IMR-90 (cell line): ENCODE measurements around the gene CCDC141. TPM values are rescaled to one million over a fixed set of nuclear protein-coding genes. Genes with fewer than 3 reads are reported as not detected.

Source experiments
- ATAC-seq: fragments of 200-7000 bp; cut with Tn5 transposase; 2 replicates; pipeline ENCODE4 v1.9.1; 2020; ENCODE audit warnings: low read depth, mild to moderate bottlenecking, moderate library complexity
- BruUV-seq: library from RNA; stranded (reverse); fragments of 400-500 nt; replicated peaks from 2 replicates; lab custom pipeline; 2021; lab: Mats Ljungman, UMichigan
- CTCF ChIA-PET: fragments of 300-600 bp; formaldehyde crosslinking; extraction: SDS; loops from one replicate; lab custom pipeline; 2021; ENCODE audit warnings: antibody characterized with exemption; lab: Yijun Ruan, JAX
- POLR2A ChIA-PET: fragments of 300-600 bp; sonication (Branson Sonifier 250); formaldehyde crosslinking; loops from one replicate; lab custom pipeline; 2022; ENCODE audit warnings: antibody characterized with exemption; ENCODE audit not compliant: unreplicated experiment; lab: Charles Lee
- DNase-seq: peaks from one replicate; pipeline ENCODE4 v3.0.0; 2013
- H2AFZ ChIP-seq: replicated peaks from 2 replicates; pipeline ENCODE3; 2013; ENCODE audit warnings: low read length, mild to moderate bottlenecking; ENCODE audit not compliant: poor library complexity
- H2AK5ac ChIP-seq: 2 replicates; pipeline ENCODE4 v1.6.1; 2013; ENCODE audit warnings: low read depth, low read length, inconsistent platforms
- H2AK9ac ChIP-seq: replicated peaks from 2 replicates; pipeline ENCODE3; 2013; ENCODE audit warnings: mild to moderate bottlenecking, low read depth, low read length, moderate library complexity; ENCODE audit not compliant: poor library complexity
- H2BK120ac ChIP-seq: 2 replicates; pipeline ENCODE4 v1.6.1; 2013; ENCODE audit warnings: low read depth, low read length, inconsistent platforms
- H2BK15ac ChIP-seq: 3 replicates; pipeline ENCODE4 v1.6.1; 2013; ENCODE audit warnings: low read depth, low read length, inconsistent platforms
- H2BK20ac ChIP-seq: 2 replicates; pipeline ENCODE4 v1.6.1; 2013; ENCODE audit warnings: low read depth, mild to moderate bottlenecking, inconsistent platforms, low read length, moderate library complexity
- H2BK5ac ChIP-seq: 2 replicates; pipeline ENCODE4 v1.6.1; 2013; ENCODE audit warnings: mild to moderate bottlenecking, low read depth, low read length, inconsistent platforms; ENCODE audit not compliant: poor library complexity, severe bottlenecking
- H3K14ac ChIP-seq: replicated peaks from 2 replicates; pipeline ENCODE4 v1.6.1; 2013; ENCODE audit warnings: low read depth, low read length, inconsistent platforms
- H3K18ac ChIP-seq: 2 replicates; pipeline ENCODE4 v1.6.1; 2013; ENCODE audit warnings: low read depth, low read length, control low read depth
- H3K23ac ChIP-seq: 2 replicates; pipeline ENCODE4 v1.6.1; 2013; ENCODE audit warnings: low read depth, low read length, inconsistent platforms
- H3K27ac ChIP-seq: 2 replicates; pipeline ENCODE4 v1.5.1; 2013; ENCODE audit warnings: mild to moderate bottlenecking, control low read depth, low read length; ENCODE audit not compliant: insufficient read depth
- H3K27me3 ChIP-seq: 2 replicates; pipeline ENCODE4 v1.6.1; 2013; ENCODE audit warnings: low read length; ENCODE audit not compliant: control insufficient read depth, insufficient read depth
- H3K36me3 ChIP-seq: 2 replicates; pipeline ENCODE4 v1.6.1; 2013; ENCODE audit warnings: low read length, mixed read lengths; ENCODE audit not compliant: control insufficient read depth, insufficient read depth
- H3K4ac ChIP-seq: 2 replicates; pipeline ENCODE4 v1.6.1; 2013; ENCODE audit warnings: low read depth, low read length, inconsistent platforms
- H3K4me1 ChIP-seq: 2 replicates; pipeline ENCODE4 v1.6.1; 2013; ENCODE audit warnings: low read length, mixed read lengths; ENCODE audit not compliant: control insufficient read depth, insufficient read depth
- H3K4me2 ChIP-seq: 2 replicates; pipeline ENCODE4 v1.6.1; 2013; ENCODE audit warnings: low read depth, mild to moderate bottlenecking, control low read depth, low read length, moderate library complexity
- H3K4me3 ChIP-seq: 2 replicates; pipeline ENCODE4 v1.5.1; 2013; ENCODE audit warnings: low read depth, mild to moderate bottlenecking, control low read depth, low read length, moderate library complexity; ENCODE audit not compliant: insufficient read depth
- H3K56ac ChIP-seq: 2 replicates; pipeline ENCODE4 v1.6.1; 2013; ENCODE audit warnings: low read length, inconsistent platforms; ENCODE audit not compliant: insufficient read depth; ENCODE audit errors: extremely low read depth
- H3K79me1 ChIP-seq, 2 experiments: 2 replicates each; pipeline ENCODE4 v1.6.1; 2013; ENCODE audit warnings: low read length in 2 of 2, inconsistent platforms in 1 of 2, low read depth in 1 of 2
- H3K9ac ChIP-seq: 2 replicates; pipeline ENCODE4 v1.6.1; 2013; ENCODE audit warnings: low read depth, low read length, control low read depth
- H3K9me1 ChIP-seq: 2 replicates; pipeline ENCODE4 v1.6.1; 2013; ENCODE audit warnings: low read length, inconsistent platforms; ENCODE audit not compliant: insufficient read depth
- H3K9me3 ChIP-seq: 2 replicates; pipeline ENCODE4 v1.6.1; 2013; ENCODE audit warnings: low read length; ENCODE audit not compliant: control insufficient read depth, insufficient read depth
- H4K20me1 ChIP-seq: 2 replicates; pipeline ENCODE4 v1.6.1; 2013; ENCODE audit warnings: low read length, inconsistent platforms; ENCODE audit not compliant: insufficient read depth
- H4K5ac ChIP-seq: 2 replicates; pipeline ENCODE4 v1.6.1; 2013; ENCODE audit warnings: mild to moderate bottlenecking, low read depth, low read length, control low read depth
- H4K8ac ChIP-seq, 2 experiments: 2 replicates each; pipeline ENCODE4 v1.6.1; 2013; ENCODE audit warnings: low read depth in 2 of 2, low read length in 2 of 2, control low read depth in 1 of 2, inconsistent platforms in 1 of 2
- H4K91ac ChIP-seq: 2 replicates; pipeline ENCODE4 v1.6.1; 2013; ENCODE audit warnings: low read depth, low read length, inconsistent platforms; ENCODE audit not compliant: insufficient read depth
- BHLHE40 ChIP-seq: fragments of 150-350 bp; IDR thresholded peaks from 2 replicates; pipeline ENCODE4 v1.6.1; 2016; ENCODE audit warnings: mild to moderate bottlenecking, low read depth, low read length
- CEBPB ChIP-seq: IDR thresholded peaks from 2 replicates; pipeline ENCODE4 v1.6.1; 2012; ENCODE audit warnings: low read depth, low read length, improper control_type of control experiment
- CHD1 ChIP-seq: IDR thresholded peaks from 2 replicates; pipeline ENCODE4 v1.6.1; 2012; ENCODE audit warnings: low read depth, low read length, improper control_type of control experiment
- CTCF ChIP-seq: conservative IDR thresholded peaks from 2 replicates; pipeline ENCODE4 v1.5.1; 2012; ENCODE audit warnings: mild to moderate bottlenecking, low read depth, low read length, improper control_type of control experiment
- ELK1 ChIP-seq: fragments of 150-350 bp; IDR thresholded peaks from 2 replicates; pipeline ENCODE4 v1.6.1; 2016; ENCODE audit warnings: low read depth, mild to moderate bottlenecking, low read length, moderate library complexity, borderline replicate concordance
- FOS ChIP-seq: fragments of 150-350 bp; IDR thresholded peaks from 2 replicates; pipeline ENCODE4 v1.6.1; 2016; ENCODE audit warnings: low read depth, low read length
- MAFK ChIP-seq: IDR thresholded peaks from 2 replicates; pipeline ENCODE4 v1.6.1; 2012; ENCODE audit warnings: low read depth, low read length, improper control_type of control experiment
- MAZ ChIP-seq: IDR thresholded peaks from 2 replicates; pipeline ENCODE4 v1.6.1; 2012; ENCODE audit warnings: low read depth, mild to moderate bottlenecking, low read length, improper control_type of control experiment, moderate library complexity, borderline replicate concordance
- MXI1 ChIP-seq: IDR thresholded peaks from 2 replicates; pipeline ENCODE4 v1.6.1; 2012; ENCODE audit warnings: low read depth, mild to moderate bottlenecking, low read length, moderate library complexity, borderline replicate concordance
- RAD21 ChIP-seq: IDR thresholded peaks from 2 replicates; pipeline ENCODE4 v1.6.1; 2012; ENCODE audit warnings: low read length, improper control_type of control experiment
- RCOR1 ChIP-seq: IDR thresholded peaks from 2 replicates; pipeline ENCODE4 v1.6.1; 2012; ENCODE audit warnings: mild to moderate bottlenecking, low read length, improper control_type of control experiment; ENCODE audit not compliant: insufficient replicate concordance
- RFX5 ChIP-seq: IDR thresholded peaks from 2 replicates; pipeline ENCODE4 v1.8.0; 2012; ENCODE audit warnings: low read depth, mild to moderate bottlenecking, low read length, moderate library complexity
- SMC3 ChIP-seq: fragments of 150-350 bp; IDR thresholded peaks from 2 replicates; pipeline ENCODE4 v1.6.1; 2016; ENCODE audit warnings: low read depth, mild to moderate bottlenecking, antibody characterized with exemption, low read length, moderate library complexity
- WGBS, 2 experiments: methylation state at CpG; one replicate each; pipeline versions ENCODE4 v1.1.5 to v1.1.7; 2013; ENCODE audit warnings: missing lambda C conversion rate in 2 of 2; ENCODE audit not compliant: insufficient read length in 1 of 2; ENCODE audit errors: extremely low coverage in 2 of 2; 5-methylcytosine and 5-hydroxymethylcytosine counted together
- dilution Hi-C: fragments of 300-500 bp; cut with HindIII; formaldehyde crosslinking; loops from one replicate; pipeline ENCODE4 v1.14.3; 2018; ENCODE audit warnings: low sequenced_read_pairs; ENCODE audit not compliant: unreplicated experiment
- in situ Hi-C: fragments of 300-500 bp; cut with MboI; formaldehyde crosslinking; loops from 3 replicates; pipeline ENCODE4 v1.14.3; 2019; ENCODE audit warnings: low sequenced_read_pairs, inconsistent platforms, mixed read lengths
- intact Hi-C: fragments of 100-400 bp; cut with micrococcal nuclease; formaldehyde crosslinking; loops from 2 replicates; pipeline ENCODE4 v1.10.0; 2022
- polyA plus RNA-seq, 3 experiments: library from polyadenylated mRNA; depleted of rRNA; stranded (reverse); fragments of >200 nt; gene quantifications; 2 replicates each; pipeline ENCODE4 v1.2.3, GENCODE V29; 2012; ENCODE audit warnings: low replicate concordance in 1 of 3
- total RNA-seq: library from RNA; depleted of rRNA; stranded (reverse); fragments of >200 nt; gene quantifications from 2 replicates; pipeline ENCODE4 v1.2.3, GENCODE V29; 2012
- TF ChIP-seq, protein P1 (sequence below): fragments of 150-350 bp; IDR thresholded peaks from 2 replicates; pipeline ENCODE4 v1.6.1; 2017; ENCODE audit warnings: mild to moderate bottlenecking, antibody characterized with exemption, low read length, low read depth

Gene CCDC141
- total and polyA plus RNA-seq, 2 of the 4 experiments (the other 2 are of a cell fraction) = not detected

DNA sequence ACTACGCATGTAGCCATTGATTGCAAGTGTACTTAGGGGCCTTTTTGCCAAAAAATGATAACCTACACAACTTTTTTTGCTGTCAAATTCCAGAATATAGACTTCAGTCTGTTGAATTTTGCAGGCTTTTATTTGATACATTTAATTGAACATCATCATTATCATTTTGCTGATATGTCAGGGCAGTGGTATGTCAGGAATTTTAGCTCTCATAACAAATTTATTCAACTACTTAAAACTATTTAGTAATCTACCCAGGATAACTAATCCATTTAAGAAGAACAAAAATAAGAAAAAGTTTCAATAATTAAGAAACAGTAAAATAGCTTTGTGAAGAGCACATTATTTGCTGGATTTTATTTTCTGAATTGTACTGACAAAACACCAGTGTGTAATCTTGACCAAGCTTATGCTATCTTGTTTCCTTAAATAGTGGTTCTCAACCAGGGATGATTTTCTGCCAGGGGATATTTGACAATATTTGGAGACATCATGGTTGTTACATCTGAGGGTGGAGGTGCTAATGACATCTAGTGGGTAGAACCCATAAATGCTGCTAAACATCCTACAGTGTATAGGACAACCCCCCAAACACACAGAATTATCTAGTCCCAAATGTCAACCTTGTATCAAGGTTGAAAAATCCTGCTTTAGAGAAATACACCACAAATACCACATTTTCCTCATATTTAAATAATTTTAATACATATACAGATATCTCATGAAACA, 230.6 kb downstream of the CCDC141 start:
- intact Hi-C loops = no loop called here
- H3K4me2 ChIP-seq = no peak overlapping the region
- no peak overlapping the region for H2AFZ ChIP-seq
- no peak overlapping the region for H3K4ac ChIP-seq
- H3K9me3 ChIP-seq = no peaks in the 10 kb centered on the region
- no peak overlapping the region for H2BK120ac ChIP-seq
- in situ Hi-C loops = no loop called here
- dilution Hi-C loops = no loop called here
- no peak overlapping the region for H3K9ac ChIP-seq
- H3K23ac ChIP-seq = no peak overlapping the region
- H2AK9ac ChIP-seq = no peak overlapping the region
- H4K8ac ChIP-seq = no peak overlapping the region
- no peaks in the 10 kb centered on the region for H3K79me1 ChIP-seq
- H4K91ac ChIP-seq = no peak overlapping the region
- WGBS, 2 experiments = no CpG with 5 or more reads among the region's 1 CpG
- ChIA-PET CTCF (interaction anchor here (0.5 to 1.0 kb wide), 3 partner anchors 56 to 107 kb away, joined by 3 read pairs; no protein-coding TSS in a partner anchor), POLR2A (no interaction called here)
- no peak overlapping the region for H3K18ac ChIP-seq
- TF ChIP-seq CTCF = no peak
- no peak for TF ChIP-seq BHLHE40
- no peak for TF ChIP-seq SMC3
- no peak for TF ChIP-seq RFX5
- no peak for TF ChIP-seq CEBPB
- no peak for TF ChIP-seq MAZ
- no peak for TF ChIP-seq FOS
- no peak for TF ChIP-seq MXI1
- TF ChIP-seq MAFK = no peak
- TF ChIP-seq ELK1 = no peak
- TF ChIP-seq RCOR1 = no peak
- TF ChIP-seq RAD21 = no peak
- no peak for TF ChIP-seq CHD1
- TF ChIP-seq, protein P1, sequence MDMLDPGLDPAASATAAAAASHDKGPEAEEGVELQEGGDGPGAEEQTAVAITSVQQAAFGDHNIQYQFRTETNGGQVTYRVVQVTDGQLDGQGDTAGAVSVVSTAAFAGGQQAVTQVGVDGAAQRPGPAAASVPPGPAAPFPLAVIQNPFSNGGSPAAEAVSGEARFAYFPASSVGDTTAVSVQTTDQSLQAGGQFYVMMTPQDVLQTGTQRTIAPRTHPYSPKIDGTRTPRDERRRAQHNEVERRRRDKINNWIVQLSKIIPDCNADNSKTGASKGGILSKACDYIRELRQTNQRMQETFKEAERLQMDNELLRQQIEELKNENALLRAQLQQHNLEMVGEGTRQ = no peak
- DNase-seq (peak; percentile 5), ATAC-seq (no peak)
- H3K27me3 ChIP-seq = no peaks in the 10 kb centered on the region
- no peak overlapping the region for H2BK15ac ChIP-seq
- H4K5ac ChIP-seq = no peak overlapping the region
- H3K4me3 ChIP-seq = no peak overlapping the region
- no peak overlapping the region for H3K27ac ChIP-seq
- no peak overlapping the region for H2BK5ac ChIP-seq
- H3K4me1 ChIP-seq = no peaks in the 10 kb centered on the region
- no TSS peak for BruUV-seq
- H3K56ac ChIP-seq = no peak overlapping the region
- H3K36me3 ChIP-seq = no peaks in the 10 kb centered on the region
- H2BK20ac ChIP-seq = no peak overlapping the region
- H3K14ac ChIP-seq = no peak overlapping the region
- H3K9me1 ChIP-seq = no peaks in the 10 kb centered on the region
- H2AK5ac ChIP-seq = no peak overlapping the region
- no peaks in the 10 kb centered on the region for H4K20me1 ChIP-seq
